GM12874 (cell line): Measurements from ENCODE around the gene PPP2R2B.

ENCODE experiments used
- TF ChIP-seq, protein P1 (sequence below): IDR thresholded peaks from 2 replicates; pipeline ENCODE4 v1.5.1; 2011; ENCODE audit warnings: low read depth, mild to moderate bottlenecking, control low read depth, low read length, moderate library complexity; ENCODE audit not compliant: insufficient read depth

PPP2R2B gene

GRCh38 chr5:146821732-146822131 lies 56.8 kb downstream of the PPP2R2B start:
- TF ChIP-seq, protein P1, sequence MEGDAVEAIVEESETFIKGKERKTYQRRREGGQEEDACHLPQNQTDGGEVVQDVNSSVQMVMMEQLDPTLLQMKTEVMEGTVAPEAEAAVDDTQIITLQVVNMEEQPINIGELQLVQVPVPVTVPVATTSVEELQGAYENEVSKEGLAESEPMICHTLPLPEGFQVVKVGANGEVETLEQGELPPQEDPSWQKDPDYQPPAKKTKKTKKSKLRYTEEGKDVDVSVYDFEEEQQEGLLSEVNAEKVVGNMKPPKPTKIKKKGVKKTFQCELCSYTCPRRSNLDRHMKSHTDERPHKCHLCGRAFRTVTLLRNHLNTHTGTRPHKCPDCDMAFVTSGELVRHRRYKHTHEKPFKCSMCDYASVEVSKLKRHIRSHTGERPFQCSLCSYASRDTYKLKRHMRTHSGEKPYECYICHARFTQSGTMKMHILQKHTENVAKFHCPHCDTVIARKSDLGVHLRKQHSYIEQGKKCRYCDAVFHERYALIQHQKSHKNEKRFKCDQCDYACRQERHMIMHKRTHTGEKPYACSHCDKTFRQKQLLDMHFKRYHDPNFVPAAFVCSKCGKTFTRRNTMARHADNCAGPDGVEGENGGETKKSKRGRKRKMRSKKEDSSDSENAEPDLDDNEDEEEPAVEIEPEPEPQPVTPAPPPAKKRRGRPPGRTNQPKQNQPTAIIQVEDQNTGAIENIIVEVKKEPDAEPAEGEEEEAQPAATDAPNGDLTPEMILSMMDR: no peak

DNA sequence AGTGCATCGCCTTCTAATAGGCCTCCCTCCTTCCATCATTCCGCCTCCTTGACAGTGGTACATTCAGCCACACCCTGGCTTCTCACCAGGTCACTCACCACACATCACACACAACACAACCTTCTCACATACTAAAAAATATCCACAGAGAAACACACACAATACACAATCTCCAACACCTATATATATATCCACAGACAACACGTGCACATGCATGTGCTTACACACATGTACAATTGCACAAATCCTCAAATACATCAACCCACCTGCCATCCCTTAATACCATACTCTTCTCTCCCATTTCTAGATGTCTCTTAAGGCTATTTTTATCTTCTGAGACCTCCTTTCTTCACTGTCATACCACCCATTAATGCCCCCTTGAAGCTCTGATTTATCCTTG lies 57.6 kb downstream of the PPP2R2B start:
- TF ChIP-seq, protein P1: no peak

DNA sequence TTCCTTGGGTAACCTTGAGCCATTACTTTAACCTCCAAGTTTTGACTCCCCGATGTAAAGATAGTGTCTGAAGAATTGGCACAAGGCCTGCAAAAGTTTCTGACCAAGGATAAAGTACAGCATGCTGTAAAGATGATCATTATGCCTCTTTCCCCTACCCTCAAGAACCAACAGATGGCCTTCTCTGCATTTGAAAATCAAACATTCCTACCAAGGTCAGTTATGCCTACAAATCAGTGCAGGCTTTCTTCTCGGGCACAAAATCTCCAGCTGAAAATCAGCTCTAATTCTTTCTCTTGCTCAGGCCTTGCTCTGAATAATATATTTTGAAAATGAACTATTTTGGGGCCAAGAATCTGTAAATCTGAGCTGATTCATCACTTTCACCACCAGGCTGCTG lies 59.7 kb downstream of the PPP2R2B start:
- TF ChIP-seq, protein P1: no peak

DNA sequence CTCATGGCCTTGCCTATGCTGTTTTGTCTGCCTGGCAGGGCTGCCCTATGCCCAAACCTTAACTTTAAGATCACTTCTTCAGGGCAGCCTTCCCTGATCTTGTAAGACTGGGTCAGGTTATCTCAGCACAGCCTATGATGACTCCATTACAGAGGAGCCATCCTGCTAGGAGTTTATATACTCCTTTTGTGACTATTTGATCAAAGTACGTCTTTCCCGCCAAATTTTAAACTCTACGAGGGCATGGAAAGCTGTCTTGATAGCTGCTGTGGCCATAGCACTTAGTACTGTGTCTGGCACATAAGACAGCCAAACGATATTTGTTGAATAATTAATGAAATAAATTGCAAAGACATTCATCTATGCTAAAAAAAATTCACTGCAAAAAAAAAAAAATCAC lies 60.6 kb downstream of the PPP2R2B start:
- TF ChIP-seq, protein P1: no peak

GRCh38 chr5:146816775-146817387 lies 61.7 kb downstream of the PPP2R2B start:
- TF ChIP-seq, protein P1: no peak

DNA sequence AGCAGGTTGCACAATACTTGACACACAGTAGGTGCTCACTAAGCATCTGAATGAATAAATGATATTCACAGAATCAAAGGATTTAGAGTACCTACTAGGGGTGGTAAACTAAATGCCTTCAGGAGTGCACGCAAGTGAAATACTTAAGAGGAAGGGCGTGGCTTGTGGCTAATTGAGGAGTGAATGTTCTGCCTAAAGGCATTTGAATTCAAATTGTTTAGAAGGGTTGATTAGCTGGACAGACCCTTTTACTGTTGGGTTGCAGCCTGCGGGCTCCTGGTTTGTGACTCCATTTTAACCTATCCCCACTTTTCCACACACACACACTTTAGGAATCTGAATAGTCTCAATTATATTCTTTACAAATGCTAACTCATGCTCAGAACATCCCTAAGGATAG lies 63.1 kb downstream of the PPP2R2B start:
- TF ChIP-seq, protein P1: no peak

- TF ChIP-seq, protein P1: no peak
Measured at GRCh38 chr5:146813346-146814157, 65.0 kb downstream of the PPP2R2B start.
